ENCODE data around the gene ACY1. TPM values are rescaled to one million over a fixed set of nuclear protein-coding genes. Genes with fewer than 3 reads are reported as not detected.

The ACY1 gene
- total RNA-seq, 1 experiment from 2014 or later: 62.6 TPM

DNA sequence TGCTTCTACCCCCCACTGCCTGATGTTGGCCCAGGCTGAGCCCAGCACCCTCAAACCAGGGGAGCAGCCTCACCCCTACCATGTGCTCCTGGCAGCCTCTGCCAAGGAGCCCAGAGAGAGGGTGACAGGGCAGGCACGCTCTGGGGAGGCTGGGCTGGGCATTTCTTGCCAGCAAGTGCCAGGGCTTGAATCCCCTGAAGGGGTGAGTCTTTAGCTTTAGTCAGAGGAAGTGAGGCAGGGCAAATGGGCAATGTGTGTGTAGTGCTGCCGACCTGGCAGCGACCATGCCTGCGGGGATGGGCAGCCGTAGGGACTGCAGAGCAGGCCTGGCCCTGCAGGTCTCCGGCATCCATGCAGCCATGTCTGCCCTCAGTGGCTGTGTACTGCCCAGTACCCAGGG lies 54.9 kb downstream of the ACY1 start:
- no peak overlapping the region for H2BK5ac ChIP-seq (ENCODE audit: insufficient read length, low read length)
- H2BK20ac ChIP-seq (ENCODE audit: low read depth, low read length, poor library complexity, severe bottlenecking): no peak overlapping the region
- no peak overlapping the region; the same call in 1 of the 2 replicates for H3K4ac ChIP-seq (ENCODE audit: low read depth, low read length)
- H3K27me3 ChIP-seq (ENCODE audit: insufficient read depth, low read length): no peaks in the 10 kb centered on the region
- peaks cover 0 to 10% of the 10 kb centered on the region in 2 experiments; a peak in 2 of 4 replicates for H3K4me1 Mint-ChIP-seq
- H4K5ac ChIP-seq (ENCODE audit: insufficient read length, low read depth, low read length): no peak overlapping the region
- no peaks in the 10 kb centered on the region for H3K9me3 ChIP-seq (ENCODE audit: control insufficient read depth, low read depth, low read length)
- no peak overlapping the region for H2BK120ac ChIP-seq (ENCODE audit: low read depth, low read length, poor library complexity, severe bottlenecking)
- H3K79me2 ChIP-seq (ENCODE audit: insufficient read depth, low read length): no peaks in the 10 kb centered on the region
- H3K27ac Mint-ChIP-seq: no peak overlapping the region
- H4K8ac ChIP-seq (replicated peaks; ENCODE audit: insufficient read length, low read depth, low read length): no peak overlapping the region
- no peaks in the 10 kb centered on the region for H3K4me1 ChIP-seq (ENCODE audit: insufficient read depth, low read length)
- no peak for DNase-seq
- no peaks in the 10 kb centered on the region for H4K20me1 ChIP-seq (ENCODE audit: control insufficient read depth, insufficient read depth, insufficient read length)
- H2BK15ac ChIP-seq (ENCODE audit: low read depth, low read length): peak overlapping the region; percentile 34; the same call in 1 of the 2 replicates
- no peak overlapping the region for H3K56ac ChIP-seq (ENCODE audit: insufficient read length, low read depth, low read length)
- H3K23me2 ChIP-seq (ENCODE audit: insufficient read length, low read depth, low read length, poor library complexity, severe bottlenecking): no peaks in the 10 kb centered on the region
- H2AFZ ChIP-seq (ENCODE audit: low read length): no peak overlapping the region
- H3K36me3 Mint-ChIP-seq (ENCODE audit: insufficient read depth in 1 of 3, low read depth in 3 of 3): no peaks in the 10 kb centered on the region
- no peak overlapping the region for H2BK12ac ChIP-seq (ENCODE audit: insufficient read length, low read depth, low read length)
- no peak overlapping the region for H3K4me2 ChIP-seq (ENCODE audit: insufficient read depth, insufficient read length, low read length)
- H3K23ac ChIP-seq (ENCODE audit: insufficient read length, low read depth, low read length): no peak overlapping the region
- no peak overlapping the region for H2AK5ac ChIP-seq (ENCODE audit: insufficient read length, low read length)
- H3K14ac ChIP-seq (ENCODE audit: insufficient read depth, low read length): no peak overlapping the region
- H3K9me3 Mint-ChIP-seq: no peaks in the 10 kb centered on the region
- no peak overlapping the region for H3K27ac ChIP-seq (ENCODE audit: insufficient read length, low read depth, low read length)
- no peak overlapping the region for H3T11ph ChIP-seq (ENCODE audit: low read length)
- peaks cover 2% of the 10 kb centered on the region for H3K27me3 Mint-ChIP-seq (ENCODE audit: low read depth)
- no CpG with 5 or more reads among the region's 6 CpGs for WGBS (ENCODE audit: extremely low coverage, insufficient read length, low lambda C conversion rate)
- no peak overlapping the region for H4K91ac ChIP-seq (ENCODE audit: insufficient read length, low read depth, low read length)
- no peaks in the 10 kb centered on the region for H3K79me1 ChIP-seq (ENCODE audit: insufficient read depth, low read depth, low read length, poor library complexity, severe bottlenecking)
- H3K18ac ChIP-seq (ENCODE audit: insufficient read length, low read depth, low read length): no peak overlapping the region
- no peak overlapping the region for H3K4me3 Mint-ChIP-seq
- TF ChIP-seq, protein P1, sequence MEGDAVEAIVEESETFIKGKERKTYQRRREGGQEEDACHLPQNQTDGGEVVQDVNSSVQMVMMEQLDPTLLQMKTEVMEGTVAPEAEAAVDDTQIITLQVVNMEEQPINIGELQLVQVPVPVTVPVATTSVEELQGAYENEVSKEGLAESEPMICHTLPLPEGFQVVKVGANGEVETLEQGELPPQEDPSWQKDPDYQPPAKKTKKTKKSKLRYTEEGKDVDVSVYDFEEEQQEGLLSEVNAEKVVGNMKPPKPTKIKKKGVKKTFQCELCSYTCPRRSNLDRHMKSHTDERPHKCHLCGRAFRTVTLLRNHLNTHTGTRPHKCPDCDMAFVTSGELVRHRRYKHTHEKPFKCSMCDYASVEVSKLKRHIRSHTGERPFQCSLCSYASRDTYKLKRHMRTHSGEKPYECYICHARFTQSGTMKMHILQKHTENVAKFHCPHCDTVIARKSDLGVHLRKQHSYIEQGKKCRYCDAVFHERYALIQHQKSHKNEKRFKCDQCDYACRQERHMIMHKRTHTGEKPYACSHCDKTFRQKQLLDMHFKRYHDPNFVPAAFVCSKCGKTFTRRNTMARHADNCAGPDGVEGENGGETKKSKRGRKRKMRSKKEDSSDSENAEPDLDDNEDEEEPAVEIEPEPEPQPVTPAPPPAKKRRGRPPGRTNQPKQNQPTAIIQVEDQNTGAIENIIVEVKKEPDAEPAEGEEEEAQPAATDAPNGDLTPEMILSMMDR (conservative IDR thresholded peaks at IDR 0.05): no peak
- no peak overlapping the region for H3K9ac ChIP-seq (ENCODE audit: extremely low read depth, insufficient read length, low read length)

Other genes starting within 250 kb of the ACY1 start
- not detected in 2 replicates for gene IQCF6, start 204.3 kb upstream of the ACY1 start, total RNA-seq (2021)
- not detected in 2 replicates for gene IQCF2, start 121.9 kb upstream of the ACY1 start, total RNA-seq (2021)
- not detected in 2 replicates for gene IQCF5, start 107.9 kb upstream of the ACY1 start, total RNA-seq (2021)
- not detected in 2 replicates for gene IQCF1, start 80.2 kb upstream of the ACY1 start, total RNA-seq (2021)
- gene RRP9, start 41.6 kb upstream of the ACY1 start, total RNA-seq (2021): 64.0 and 67.1 TPM in 2 replicates
- gene PARP3, start 41.2 kb upstream of the ACY1 start, total RNA-seq (2021): 1.3 and 2.1 TPM in 2 replicates
- 0.13 and 0.33 TPM in 2 replicates for gene GPR62, start 28.2 kb upstream of the ACY1 start, total RNA-seq (2021)
- 20.9 and 24.6 TPM in 2 replicates for gene PCBP4, start 16.1 kb upstream of the ACY1 start, total RNA-seq (2021)
- gene ABHD14B, start 9.5 kb upstream of the ACY1 start, total RNA-seq (2021): 7.4 and 8.4 TPM in 2 replicates
- gene ABHD14A, start 8.5 kb upstream of the ACY1 start, total RNA-seq (2021): 3.0 and 3.1 TPM in 2 replicates
- gene RPL29, start 12.4 kb downstream of the ACY1 start, total RNA-seq (2021): 1,592 and 1,656 TPM in 2 replicates
- 23.5 and 24.0 TPM in 2 replicates for gene DUSP7, start 73.0 kb downstream of the ACY1 start, total RNA-seq (2021)
- gene POC1A, start 170.9 kb downstream of the ACY1 start, total RNA-seq (2021): 29.0 and 29.3 TPM in 2 replicates
- 39.1 and 40.4 TPM in 2 replicates for gene ALAS1, start 214.6 kb downstream of the ACY1 start, total RNA-seq (2021)
- gene TLR9, start 242.1 kb downstream of the ACY1 start, total RNA-seq (2021): not detected in 2 replicates

Data from H9 (cell line).